SK-N-SH (cell line): ENCODE measurements around the gene HIRA. TPM values are rescaled to one million over a fixed set of nuclear protein-coding genes. Genes with fewer than 3 reads are reported as not detected.

Experiments
- CTCF ChIA-PET: fragments of 300-600, 350-600 bp; formaldehyde crosslinking; extraction: SDS; loops from one replicate; lab custom pipeline; 2021; lab: Yijun Ruan, JAX
- POLR2A ChIA-PET: fragments of 350-600 bp; sonication (Branson Sonifier 250); formaldehyde crosslinking; extraction: SDS; loops from one replicate; lab custom pipeline; 2020; ENCODE audit warnings: antibody characterized with exemption, inconsistent platforms; lab: Yijun Ruan, JAX
- DNase-seq: peaks from one replicate; pipeline ENCODE4 v3.0.0; 2012
- H2AFZ ChIP-seq: fragments of 200-600 bp; sonication (generic); 2 replicates; pipeline ENCODE4 v1.8.1; 2016; ENCODE audit warnings: antibody characterized with exemption, mild to moderate bottlenecking, low read depth
- H3F3A ChIP-seq: fragments of 200-600 bp; sonication (generic); replicated peaks from 2 replicates; pipeline ENCODE3; 2016; ENCODE audit warnings: antibody characterized with exemption, mild to moderate bottlenecking; ENCODE audit not compliant: insufficient read depth
- H3K27ac ChIP-seq, 2 experiments: fragments of 200-500 bp in 1 of 2; fragments of 200-600 bp in 1 of 2; sonication (Bioruptor generic) in 1 of 2; sonication (generic), shearing (Covaris generic) in 1 of 2; 2 replicates each; pipeline versions ENCODE4 v1.5.1 to v1.6.1; 2014 to 2016; ENCODE audit warnings: low read depth in 2 of 2, inconsistent platforms in 1 of 2, low read length in 1 of 2, mild to moderate bottlenecking in 1 of 2, mixed read lengths in 1 of 2
- H3K27me3 ChIP-seq: fragments of 200-600 bp; sonication (generic), shearing (Covaris generic); 2 replicates; pipeline ENCODE4 v1.6.1; 2016; ENCODE audit warnings: mixed run types; ENCODE audit not compliant: insufficient read depth
- H3K36me3 ChIP-seq, 2 experiments: fragments of 200-500 bp in 1 of 2; fragments of 200-600 bp in 1 of 2; sonication (Bioruptor generic) in 1 of 2; sonication (generic) in 1 of 2; replicated peaks in 1 of 2; 2 replicates each; pipeline versions ENCODE3 to v1.5.1; 2014 to 2016; ENCODE audit warnings: low read length in 1 of 2, mild to moderate bottlenecking in 1 of 2; ENCODE audit not compliant: insufficient read depth in 2 of 2, control insufficient read depth in 1 of 2
- H3K4me1 ChIP-seq, 2 experiments: fragments of 200-500 bp in 1 of 2; fragments of 200-600 bp in 1 of 2; sonication (Bioruptor generic) in 1 of 2; sonication (generic), shearing (Covaris generic) in 1 of 2; 2 replicates each; pipeline versions ENCODE4 v1.5.1 to v1.6.1; 2014 to 2016; ENCODE audit warnings: low read depth in 1 of 2, low read length in 1 of 2, mixed run types in 1 of 2; ENCODE audit not compliant: insufficient read depth in 2 of 2, control insufficient read depth in 1 of 2
- H3K4me2 ChIP-seq: fragments of 200-600 bp; sonication (generic), shearing (Covaris generic); 2 replicates; pipeline ENCODE4 v1.6.1; 2017; ENCODE audit warnings: mixed run types
- H3K4me3 ChIP-seq, 2 experiments: fragments of 200-500 bp in 1 of 2; fragments of 200-600 bp in 1 of 2; sonication (Bioruptor generic) in 1 of 2; sonication (generic), shearing (Covaris generic) in 1 of 2; 2 replicates each; pipeline versions ENCODE4 v1.5.1 to v1.8.1; 2014 to 2016; ENCODE audit warnings: low read depth in 2 of 2, inconsistent platforms in 1 of 2, low read length in 1 of 2, mild to moderate bottlenecking in 1 of 2, mixed read lengths in 1 of 2, moderate library complexity in 1 of 2
- H3K79me2 ChIP-seq: fragments of 200-600 bp; sonication (generic); 2 replicates; pipeline ENCODE4 v1.8.1; 2017; ENCODE audit warnings: mild to moderate bottlenecking; ENCODE audit not compliant: insufficient read depth
- H3K9ac ChIP-seq: fragments of 200-600 bp; sonication (generic); 2 replicates; pipeline ENCODE4 v1.6.1; 2017; ENCODE audit warnings: mixed run types
- H3K9me2 ChIP-seq: fragments of 200-600 bp; sonication (generic); 2 replicates; pipeline ENCODE4 v1.6.1; 2017; ENCODE audit warnings: mixed run types
- H3K9me3 ChIP-seq: fragments of 200-600 bp; sonication (generic); 2 replicates; pipeline ENCODE4 v1.6.1; 2017; ENCODE audit warnings: mixed run types, mild to moderate bottlenecking, moderate library complexity
- H4K20me1 ChIP-seq: fragments of 200-600 bp; sonication (generic); 2 replicates; pipeline ENCODE4 v1.6.1; 2017; ENCODE audit warnings: mild to moderate bottlenecking, mixed run types; ENCODE audit not compliant: insufficient read depth
- CHD2 ChIP-seq: fragments of 150-350 bp; IDR thresholded peaks from 2 replicates; pipeline ENCODE4 v1.6.1; 2018; ENCODE audit warnings: low read length; ENCODE audit not compliant: partially characterized antibody
- EP300 ChIP-seq, 2 experiments: IDR thresholded peaks; 2 replicates each; pipeline versions ENCODE4 v1.4.0 to v1.6.1; 2012; ENCODE audit warnings: borderline replicate concordance in 1 of 2, low read depth in 1 of 2, low read length in 1 of 2
- FOSL2 ChIP-seq: IDR thresholded peaks from 2 replicates; pipeline ENCODE4 v1.4.0; 2012; ENCODE audit warnings: low read depth, mild to moderate bottlenecking, moderate library complexity, borderline replicate concordance
- FOXM1 ChIP-seq: IDR thresholded peaks from 2 replicates; pipeline ENCODE4 v1.4.0; 2012; ENCODE audit warnings: low read depth, mild to moderate bottlenecking
- GATA2 ChIP-seq: sonication (generic); formaldehyde crosslinking; IDR thresholded peaks from 2 replicates; pipeline ENCODE4 v1.5.0; 2020; ENCODE audit warnings: mild to moderate bottlenecking, missing genetic modification reagents
- MEF2A ChIP-seq: IDR thresholded peaks from 2 replicates; pipeline ENCODE4 v1.4.0; 2012; ENCODE audit warnings: low read depth, borderline replicate concordance
- MXI1 ChIP-seq: IDR thresholded peaks from 2 replicates; pipeline ENCODE4 v1.6.1; 2012; ENCODE audit warnings: mild to moderate bottlenecking, low read depth, low read length, improper control_type of control experiment
- NRF1 ChIP-seq: IDR thresholded peaks from 2 replicates; pipeline ENCODE4 v1.6.1; 2012; ENCODE audit warnings: low read depth, mild to moderate bottlenecking, low read length
- POLR2AphosphoS5 ChIP-seq: IDR thresholded peaks from 2 replicates; pipeline ENCODE4 v1.6.1; 2012; ENCODE audit warnings: low read depth, low read length
- RAD21 ChIP-seq: IDR thresholded peaks from 2 replicates; pipeline ENCODE4 v1.6.1; 2012; ENCODE audit warnings: mild to moderate bottlenecking, low read length
- SIN3A ChIP-seq: IDR thresholded peaks from 2 replicates; pipeline ENCODE4 v1.6.1; 2012; ENCODE audit warnings: low read depth, mild to moderate bottlenecking, low read length, moderate library complexity, borderline replicate concordance
- TAF1 ChIP-seq: IDR thresholded peaks from 2 replicates; pipeline ENCODE4 v1.6.1; 2012; ENCODE audit warnings: low read depth, mild to moderate bottlenecking, low read length, moderate library complexity, borderline replicate concordance
- TCF12 ChIP-seq: IDR thresholded peaks from 2 replicates; pipeline ENCODE4 v1.4.0; 2012
- TEAD4 ChIP-seq: IDR thresholded peaks from 2 replicates; pipeline ENCODE4 v1.4.0; 2012; ENCODE audit warnings: mild to moderate bottlenecking, borderline replicate concordance; ENCODE audit not compliant: insufficient read depth
- WGBS: methylation state at CpG from one replicate; pipeline ENCODE4 v1.1.6; 2017; ENCODE audit warnings: low lambda C conversion rate; 5-methylcytosine and 5-hydroxymethylcytosine counted together
- polyA plus RNA-seq, 3 experiments: library from polyadenylated mRNA; depleted of rRNA; stranded (reverse); fragments of >200 nt; gene quantifications; 2 replicates each; pipeline ENCODE4 v1.2.3, GENCODE V29; 2012
- TF ChIP-seq, protein P1 (sequence below): IDR thresholded peaks from 2 replicates; pipeline ENCODE4; 2012
- TF ChIP-seq, protein P2 (sequence below): fragments of 150-350 bp; IDR thresholded peaks from 2 replicates; pipeline ENCODE4 v1.6.1; 2016; ENCODE audit warnings: mild to moderate bottlenecking, low read depth, low read length

Gene HIRA
- polyA plus RNA-seq, 1 of the 3 experiments (the other 2 are of a cell fraction) = 21.0 TPM

DNA sequence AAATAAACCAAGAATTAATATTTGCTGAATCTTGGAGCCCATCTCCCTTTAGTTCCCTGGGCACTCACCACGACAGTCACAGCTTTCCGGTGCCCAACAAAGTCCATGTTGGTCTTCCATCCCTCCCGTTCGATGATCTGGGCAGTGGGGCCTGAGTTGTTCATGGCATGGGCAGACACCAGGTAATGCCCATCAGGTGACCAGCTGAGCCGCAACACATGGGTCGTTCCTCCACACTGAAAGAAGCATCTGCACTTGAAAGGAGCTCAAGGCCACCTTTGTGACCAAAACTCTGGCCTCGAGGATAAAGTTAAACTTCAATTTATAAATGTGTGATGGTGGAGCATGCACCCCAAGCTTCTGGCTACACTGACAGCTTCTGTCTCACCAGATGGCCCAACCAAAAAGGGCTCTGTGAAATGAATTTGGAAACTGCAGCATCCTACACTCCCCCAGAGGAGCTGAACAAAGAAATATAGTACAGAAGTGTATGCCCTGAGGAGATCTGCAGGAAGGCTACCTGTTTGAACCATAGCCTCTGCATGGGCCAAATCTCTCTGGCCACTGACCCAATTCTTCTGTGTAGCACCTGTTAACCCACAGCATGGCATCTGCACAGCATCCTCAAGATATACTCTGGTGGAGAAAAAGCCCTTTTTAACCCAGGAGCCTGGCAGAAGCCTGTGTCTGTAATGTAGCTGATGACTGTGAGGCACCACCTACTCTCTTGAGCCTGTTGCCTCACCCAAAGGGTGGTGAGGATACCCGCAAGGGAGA is 37.1 kb downstream of the HIRA start:
- no peaks in the 10 kb centered on the region for H3F3A ChIP-seq
- ChIA-PET CTCF (interaction anchor here (1.1 to 2.8 kb wide), 4 partner anchors 12 to 235 kb away, joined by 3 to 9 read pairs (median 6); no protein-coding TSS in a partner anchor), POLR2A (no interaction called here)
- H3K27me3 ChIP-seq = no peaks in the 10 kb centered on the region
- WGBS = 82% methylated on average over 7 of the region's 8 CpGs
- TF ChIP-seq MEF2A (no peak), TCF12 (no peak), GATA2 (CRISPR knock-in tag) (no peak), NRF1 (no peak), RAD21 (no peak), EP300 (IDR thresholded peaks at IDR 0.05; ENCODE audit: borderline replicate concordance in 1 of 2, low read depth in 1 of 2, low read length in 1 of 2) (no peak), MXI1 (no peak), CHD2 (no peak), POLR2AphosphoS5 (no peak)
- TF ChIP-seq, protein P1, sequence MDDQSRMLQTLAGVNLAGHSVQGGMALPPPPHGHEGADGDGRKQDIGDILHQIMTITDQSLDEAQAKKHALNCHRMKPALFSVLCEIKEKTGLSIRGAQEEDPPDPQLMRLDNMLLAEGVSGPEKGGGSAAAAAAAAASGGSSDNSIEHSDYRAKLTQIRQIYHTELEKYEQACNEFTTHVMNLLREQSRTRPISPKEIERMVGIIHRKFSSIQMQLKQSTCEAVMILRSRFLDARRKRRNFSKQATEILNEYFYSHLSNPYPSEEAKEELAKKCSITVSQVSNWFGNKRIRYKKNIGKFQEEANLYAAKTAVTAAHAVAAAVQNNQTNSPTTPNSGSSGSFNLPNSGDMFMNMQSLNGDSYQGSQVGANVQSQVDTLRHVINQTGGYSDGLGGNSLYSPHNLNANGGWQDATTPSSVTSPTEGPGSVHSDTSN = no peak
- TF ChIP-seq, protein P2, sequence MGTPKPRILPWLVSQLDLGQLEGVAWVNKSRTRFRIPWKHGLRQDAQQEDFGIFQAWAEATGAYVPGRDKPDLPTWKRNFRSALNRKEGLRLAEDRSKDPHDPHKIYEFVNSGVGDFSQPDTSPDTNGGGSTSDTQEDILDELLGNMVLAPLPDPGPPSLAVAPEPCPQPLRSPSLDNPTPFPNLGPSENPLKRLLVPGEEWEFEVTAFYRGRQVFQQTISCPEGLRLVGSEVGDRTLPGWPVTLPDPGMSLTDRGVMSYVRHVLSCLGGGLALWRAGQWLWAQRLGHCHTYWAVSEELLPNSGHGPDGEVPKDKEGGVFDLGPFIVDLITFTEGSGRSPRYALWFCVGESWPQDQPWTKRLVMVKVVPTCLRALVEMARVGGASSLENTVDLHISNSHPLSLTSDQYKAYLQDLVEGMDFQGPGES = no peak
- H3K4me2 ChIP-seq = no peak overlapping the region
- H3K4me3 ChIP-seq = no peak overlapping the region
- peaks cover 43 to 76% of the 10 kb centered on the region in 2 experiments for H3K36me3 ChIP-seq
- no peak overlapping the region for H3K27ac ChIP-seq
- H3K9me2 ChIP-seq = no peaks in the 10 kb centered on the region
- H2AFZ ChIP-seq = no peak overlapping the region
- no peaks in the 10 kb centered on the region for H3K4me1 ChIP-seq
- H3K9ac ChIP-seq = no peak overlapping the region
- DNase-seq = no peak
- H3K79me2 ChIP-seq = no peaks in the 10 kb centered on the region
- no peaks in the 10 kb centered on the region for H3K9me3 ChIP-seq
- H4K20me1 ChIP-seq = no peaks in the 10 kb centered on the region

DNA sequence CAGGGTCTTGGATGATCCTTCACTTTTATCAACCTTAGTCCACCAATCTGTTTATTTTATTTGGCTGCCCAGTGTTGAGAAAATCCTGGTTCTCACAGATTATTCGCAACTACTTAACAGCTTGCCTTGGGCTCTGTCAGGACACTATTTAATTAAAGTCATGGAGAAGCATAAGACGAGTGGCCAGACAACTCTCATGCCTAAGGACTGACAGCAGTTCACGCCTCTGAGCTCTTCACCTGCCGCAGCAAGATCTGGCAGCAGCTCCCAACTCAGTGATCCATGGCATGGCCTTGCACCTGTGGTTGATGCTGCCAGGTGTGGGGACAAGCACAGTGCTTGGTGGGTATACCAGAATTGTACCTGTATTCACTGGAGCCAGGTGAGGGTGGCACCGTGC is 37.8 kb downstream of the HIRA start:
- WGBS = 75% methylated on average over 4 of the region's 5 CpGs
- no peak overlapping the region for H3K27ac ChIP-seq
- no peaks in the 10 kb centered on the region for H3F3A ChIP-seq
- peaks cover 44 to 77% of the 10 kb centered on the region in 2 experiments for H3K36me3 ChIP-seq
- TF ChIP-seq GATA2 (CRISPR knock-in tag) (no peak), FOXM1 (no peak), FOSL2 (no peak), TEAD4 (no peak), TAF1 (no peak), SIN3A (no peak)
- H3K9ac ChIP-seq = no peak overlapping the region
- CTCF ChIA-PET = interaction anchor here (1.1 to 2.8 kb wide), 3 partner anchors 39 to 236 kb away, joined by 3 to 9 read pairs (median 6); no protein-coding TSS in a partner anchor
- H3K27me3 ChIP-seq = no peaks in the 10 kb centered on the region
- no peak overlapping the region for H3K4me2 ChIP-seq
- H3K4me1 ChIP-seq = no peaks in the 10 kb centered on the region
- no peak overlapping the region for H2AFZ ChIP-seq
- no peaks in the 10 kb centered on the region for H3K9me3 ChIP-seq
- H3K4me3 ChIP-seq = no peak overlapping the region
- POLR2A ChIA-PET = no interaction called here
- no peaks in the 10 kb centered on the region for H3K79me2 ChIP-seq
- no peak for DNase-seq
- H3K9me2 ChIP-seq = no peaks in the 10 kb centered on the region
- no peaks in the 10 kb centered on the region for H4K20me1 ChIP-seq
